SH-SY5Y (cell line): ENCODE results near the gene MCCC2.

Experiments used
- GATA2 ChIP-seq: IDR thresholded peaks from 2 replicates; pipeline ENCODE4 v1.6.1; 2011; ENCODE audit warnings: mild to moderate bottlenecking, low read depth, low read length
- GATA3 ChIP-seq: IDR thresholded peaks from 2 replicates; pipeline ENCODE4 v1.6.1; 2011; ENCODE audit warnings: low read depth, mild to moderate bottlenecking, low read length, moderate library complexity

The MCCC2 gene

DNA sequence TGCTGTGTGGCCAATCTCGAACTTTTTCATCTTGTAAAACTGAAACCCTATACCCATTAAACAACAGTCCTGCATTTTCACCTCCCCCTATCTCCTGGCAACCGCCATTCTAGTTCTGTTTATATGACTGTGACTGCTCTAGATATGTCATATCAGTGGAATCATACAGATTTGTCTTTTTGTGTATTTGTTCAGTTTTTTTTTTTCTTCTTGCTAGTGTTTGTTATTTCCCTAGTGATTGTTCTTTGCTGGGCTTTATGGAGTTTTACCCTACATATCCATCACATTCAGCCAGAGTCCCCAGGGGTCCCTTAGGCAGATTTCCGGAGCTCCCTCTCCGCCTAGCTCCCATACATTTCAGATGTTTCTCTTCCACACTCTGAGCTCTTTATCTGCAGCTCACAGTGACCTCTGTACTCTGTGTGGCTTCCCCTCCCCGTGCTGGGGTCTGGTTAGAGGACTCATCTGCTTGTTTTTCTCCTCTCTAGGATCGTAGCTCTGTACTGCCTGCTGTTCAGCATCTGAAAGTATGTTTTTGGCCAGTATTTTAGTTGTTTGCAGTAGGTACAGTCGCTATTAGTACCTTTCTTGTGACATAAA is 106.8 kb downstream of the MCCC2 start:
- TF ChIP-seq GATA2 = no peak
- TF ChIP-seq GATA3 = no peak

- TF ChIP-seq GATA3 = no peak
- no peak for TF ChIP-seq GATA2
Measured at GRCh38 chr5:71695071-71695470, 107.9 kb downstream of the MCCC2 start.

DNA sequence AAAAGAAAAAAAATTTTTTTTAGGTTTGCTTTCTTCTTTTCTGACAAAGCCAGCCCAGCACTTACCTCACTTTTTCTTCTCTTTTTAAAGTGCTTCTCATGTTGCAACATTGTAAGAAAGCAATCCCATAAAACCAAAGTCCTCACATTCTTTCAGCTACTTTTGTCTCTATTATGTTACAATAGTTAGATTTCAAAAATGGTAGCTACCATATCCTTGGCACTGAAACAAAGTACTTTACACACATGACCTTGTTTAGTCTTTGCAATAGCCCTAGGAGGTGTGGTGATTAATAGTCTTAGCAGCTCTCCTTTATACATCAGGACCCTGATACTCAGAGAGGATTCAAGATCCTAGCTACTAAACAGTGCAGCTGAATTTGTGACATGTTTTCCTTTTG is 108.5 kb downstream of the MCCC2 start:
- TF ChIP-seq GATA2 = no peak

DNA sequence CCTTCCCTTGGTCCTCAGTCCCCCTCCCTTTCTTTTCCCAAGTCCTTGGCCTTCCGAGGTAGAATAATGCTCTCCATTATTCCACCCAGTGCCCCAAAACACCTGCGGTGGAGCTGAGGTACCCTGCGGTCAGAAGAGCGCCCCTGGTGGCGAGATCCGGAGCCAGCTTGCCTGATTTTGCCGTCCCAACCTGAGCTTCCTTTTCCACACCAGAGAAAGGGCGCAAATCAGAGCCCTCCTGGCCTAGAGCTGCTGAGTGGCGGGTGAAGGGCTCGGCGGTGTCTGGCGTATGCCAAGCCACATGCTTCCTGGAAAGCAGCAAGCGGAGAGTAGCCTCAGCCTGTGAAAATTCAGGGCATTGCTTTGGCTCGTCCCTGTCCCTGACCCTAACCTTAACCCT is 110.8 kb downstream of the MCCC2 start:
- TF ChIP-seq GATA3 (no peak), GATA2 (no peak)

DNA sequence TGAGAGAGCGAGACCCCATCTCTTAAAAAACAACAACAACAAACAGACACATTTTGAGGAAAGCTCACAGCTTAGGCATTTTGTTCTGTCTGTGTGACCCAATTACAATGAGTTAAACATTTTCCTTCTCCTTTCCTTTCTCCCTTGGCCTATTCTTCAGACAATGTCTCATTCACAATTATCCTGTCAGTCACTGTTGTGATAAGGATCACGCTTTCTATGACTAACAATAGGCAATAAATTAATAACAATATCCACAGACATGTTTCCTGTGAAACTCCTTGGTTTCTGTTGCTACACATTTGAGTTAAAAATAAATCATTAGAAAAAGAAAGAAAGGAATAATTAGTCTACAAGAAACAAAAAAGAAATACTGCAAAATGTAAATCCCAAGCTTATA is 112.1 kb downstream of the MCCC2 start:
- TF ChIP-seq GATA3 = no peak
- TF ChIP-seq GATA2 = no peak

DNA sequence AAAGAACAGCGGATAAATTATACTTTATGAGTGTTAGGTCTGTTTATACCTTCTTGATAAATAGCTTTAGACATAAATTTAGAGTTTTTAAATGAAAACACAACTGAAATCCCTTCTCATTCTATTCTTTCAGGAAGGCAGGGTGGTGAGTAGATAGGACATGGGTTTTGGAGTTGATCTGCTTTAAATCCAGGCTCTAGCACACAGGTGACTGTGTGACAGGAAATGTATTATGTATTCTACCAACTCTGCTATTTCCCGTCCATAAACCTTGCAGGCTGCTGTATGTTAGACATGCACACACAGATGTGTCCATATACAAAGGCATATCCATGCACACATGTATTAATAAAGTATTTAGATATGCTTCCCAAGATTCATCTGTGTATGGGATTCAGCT is 112.6 kb downstream of the MCCC2 start:
- TF ChIP-seq GATA3 = no peak
- TF ChIP-seq GATA2 = no peak

- no peak for TF ChIP-seq GATA2
- TF ChIP-seq GATA3 = no peak
Measured at GRCh38 chr5:71700803-71701202, 113.7 kb downstream of the MCCC2 start.

GRCh38 chr5:71701407-71701806 is 114.3 kb downstream of the MCCC2 start:
- TF ChIP-seq GATA3 (no peak), GATA2 (no peak)

- no peak for TF ChIP-seq GATA3
Measured at GRCh38 chr5:71703941-71704340, 116.8 kb downstream of the MCCC2 start.

GRCh38 chr5:71705421-71705820 is 118.3 kb downstream of the MCCC2 start:
- TF ChIP-seq GATA2 = no peak
- TF ChIP-seq GATA3 = no peak

DNA sequence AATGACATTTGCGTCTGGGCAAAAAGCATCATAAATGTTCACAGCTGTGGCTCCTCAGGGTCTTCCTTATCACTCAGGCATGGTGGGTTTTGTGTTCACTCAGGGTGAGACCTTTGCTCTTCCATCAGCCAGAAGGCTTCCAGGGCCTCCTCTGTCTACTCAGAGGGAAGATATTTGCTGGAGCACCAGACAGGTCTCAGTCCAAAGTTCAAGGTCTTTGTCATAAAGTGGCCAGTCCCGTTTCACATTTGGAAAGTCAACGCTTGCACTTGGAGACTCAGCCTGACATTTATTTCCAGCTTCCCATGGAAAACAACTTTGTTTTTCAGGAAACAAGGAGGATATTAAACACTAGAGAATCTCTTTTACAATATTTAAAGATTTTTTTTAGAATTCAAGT is 119.8 kb downstream of the MCCC2 start:
- TF ChIP-seq GATA2 (no peak), GATA3 (no peak)
